GM12878 (cell line): ENCODE results near the gene ELAVL4.

Experiments
- ZNF384 ChIP-seq: IDR thresholded peaks from 2 replicates; pipeline ENCODE4 v1.6.1; 2012; ENCODE audit warnings: low read depth, mild to moderate bottlenecking, low read length, improper control_type of control experiment, borderline replicate concordance
- TF ChIP-seq, protein P1 (sequence below), 3 experiments: IDR thresholded peaks in 2 of 3; conservative IDR thresholded peaks in 1 of 3; 2 replicates each; pipeline ENCODE4 v1.5.1; 2011; ENCODE audit warnings: low read depth in 3 of 3, low read length in 3 of 3, mild to moderate bottlenecking in 3 of 3, control low read depth in 2 of 3, moderate library complexity in 2 of 3, inconsistent platforms in 1 of 3, mixed read lengths in 1 of 3; ENCODE audit not compliant: control insufficient read depth in 2 of 3, insufficient read depth in 1 of 3; ENCODE audit errors: extremely low read depth in 1 of 3

DNA sequence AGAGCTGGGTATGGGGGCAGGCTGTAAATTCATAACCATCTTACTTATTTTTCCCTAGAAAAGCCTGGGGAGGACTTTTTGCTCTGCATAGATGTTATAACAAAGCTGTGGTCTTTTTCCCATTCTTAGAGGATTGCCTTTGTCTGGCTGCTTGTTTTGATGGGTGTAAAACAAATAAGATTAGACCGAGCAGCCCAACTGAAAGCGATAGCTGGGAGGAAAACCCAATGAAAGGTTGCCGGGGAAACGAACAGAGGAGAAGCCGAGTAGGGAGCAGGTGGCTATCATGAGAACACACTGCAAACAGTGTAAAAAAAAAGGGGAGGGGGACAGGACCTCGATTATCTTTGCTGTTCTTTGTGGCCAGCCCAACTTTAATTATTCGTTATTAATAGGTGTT, 1.9 kb downstream of the ELAVL4 start:
- TF ChIP-seq ZNF384 = no peak
- TF ChIP-seq, protein P1, sequence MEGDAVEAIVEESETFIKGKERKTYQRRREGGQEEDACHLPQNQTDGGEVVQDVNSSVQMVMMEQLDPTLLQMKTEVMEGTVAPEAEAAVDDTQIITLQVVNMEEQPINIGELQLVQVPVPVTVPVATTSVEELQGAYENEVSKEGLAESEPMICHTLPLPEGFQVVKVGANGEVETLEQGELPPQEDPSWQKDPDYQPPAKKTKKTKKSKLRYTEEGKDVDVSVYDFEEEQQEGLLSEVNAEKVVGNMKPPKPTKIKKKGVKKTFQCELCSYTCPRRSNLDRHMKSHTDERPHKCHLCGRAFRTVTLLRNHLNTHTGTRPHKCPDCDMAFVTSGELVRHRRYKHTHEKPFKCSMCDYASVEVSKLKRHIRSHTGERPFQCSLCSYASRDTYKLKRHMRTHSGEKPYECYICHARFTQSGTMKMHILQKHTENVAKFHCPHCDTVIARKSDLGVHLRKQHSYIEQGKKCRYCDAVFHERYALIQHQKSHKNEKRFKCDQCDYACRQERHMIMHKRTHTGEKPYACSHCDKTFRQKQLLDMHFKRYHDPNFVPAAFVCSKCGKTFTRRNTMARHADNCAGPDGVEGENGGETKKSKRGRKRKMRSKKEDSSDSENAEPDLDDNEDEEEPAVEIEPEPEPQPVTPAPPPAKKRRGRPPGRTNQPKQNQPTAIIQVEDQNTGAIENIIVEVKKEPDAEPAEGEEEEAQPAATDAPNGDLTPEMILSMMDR (IDR thresholded peaks at IDR 0.05 in 2 of 3, conservative IDR thresholded peaks at IDR 0.05 in 1 of 3; ENCODE audit: control insufficient read depth in 2 of 3, extremely low read depth in 1 of 3, insufficient read depth in 1 of 3, low read depth in 3 of 3, low read length in 3 of 3) = no peak
